Hepatocyte (in vitro differentiated cells): Measurements from ENCODE around the gene SLX4IP. TPM values are rescaled to one million over a fixed set of nuclear protein-coding genes. Genes with fewer than 3 reads are reported as not detected.

Experiments used
- DNase-seq: peaks from one replicate; pipeline ENCODE4 v3.0.0-alpha.2; 2016; ENCODE audit warnings: low spot score
- H2AFZ ChIP-seq: fragments of 200-600 bp; sonication (generic); 2 replicates; pipeline ENCODE4 v1.6.0; 2016; ENCODE audit warnings: antibody characterized with exemption, mild to moderate bottlenecking
- H3K27ac ChIP-seq: fragments of 200-600 bp; sonication (generic); 2 replicates; pipeline ENCODE4 v1.5.1; 2016; ENCODE audit warnings: mild to moderate bottlenecking
- H3K27me3 ChIP-seq: fragments of 200-600 bp; sonication (generic); 2 replicates; pipeline ENCODE4 v1.6.1; 2016
- H3K36me3 ChIP-seq: fragments of 200-600 bp; sonication (generic); replicated peaks from 2 replicates; pipeline ENCODE4 v1.5.1; 2016; ENCODE audit warnings: low read depth; ENCODE audit not compliant: insufficient read depth
- H3K4me1 ChIP-seq: fragments of 200-600 bp; sonication (generic); 2 replicates; pipeline ENCODE4 v1.5.1; 2016; ENCODE audit warnings: mild to moderate bottlenecking, moderate library complexity; ENCODE audit not compliant: insufficient read depth
- H3K4me2 ChIP-seq: fragments of 200-600 bp; sonication (generic); 2 replicates; pipeline ENCODE4 v1.6.0; 2016
- H3K4me3 ChIP-seq: fragments of 200-600 bp; sonication (generic); 2 replicates; pipeline ENCODE4 v1.5.1; 2016; ENCODE audit warnings: mild to moderate bottlenecking
- H3K79me2 ChIP-seq: fragments of 200-600 bp; sonication (generic); 2 replicates; pipeline ENCODE4 v1.6.0; 2017; ENCODE audit warnings: mild to moderate bottlenecking
- H3K9me2 ChIP-seq: fragments of 200-600 bp; sonication (generic); replicated peaks from 2 replicates; pipeline ENCODE4 v1.6.0; 2017; ENCODE audit warnings: mild to moderate bottlenecking; ENCODE audit not compliant: insufficient read depth
- H3K9me3 ChIP-seq: fragments of 200-600 bp; sonication (generic); 2 replicates; pipeline ENCODE4 v1.5.1; 2016; ENCODE audit warnings: low read depth, mild to moderate bottlenecking
- H4K20me1 ChIP-seq: fragments of 200-600 bp; sonication (generic); 2 replicates; pipeline ENCODE4 v1.6.0; 2016; ENCODE audit warnings: mild to moderate bottlenecking; ENCODE audit not compliant: insufficient read depth, poor library complexity, severe bottlenecking
- CTCF ChIP-seq: fragments of 200-600 bp; sonication (generic); IDR thresholded peaks from 2 replicates; pipeline ENCODE4 v1.5.1; 2016; ENCODE audit warnings: antibody characterized with exemption, mild to moderate bottlenecking; ENCODE audit not compliant: poor library complexity
- EZH2 ChIP-seq: fragments of 200-600 bp; sonication (generic); IDR thresholded peaks from 2 replicates; pipeline ENCODE4 v1.6.1; 2016; ENCODE audit warnings: antibody characterized with exemption, mild to moderate bottlenecking, borderline replicate concordance
- EZH2phosphoT487 ChIP-seq: fragments of 200-600 bp; sonication (generic); IDR thresholded peaks from one replicate; pipeline ENCODE4 v1.6.1; 2018; ENCODE audit warnings: antibody characterized with exemption, mild to moderate bottlenecking, low read depth, moderate library complexity; ENCODE audit not compliant: unreplicated experiment, severe bottlenecking
- WGBS: methylation state at CpG from one replicate; pipeline ENCODE4 v1.1.6; 2016; ENCODE audit warnings: low lambda C conversion rate; ENCODE audit errors: missing lambda C conversion rate; 5-methylcytosine and 5-hydroxymethylcytosine counted together
- polyA plus RNA-seq: library from polyadenylated mRNA; unstranded; fragments of >200 nt; fragmentation: Nextera tagmentation; extraction: Ambion mirVana; gene quantifications from 2 replicates; pipeline ENCODE4 v1.2.1, GENCODE V29; 2016
- total RNA-seq: library from RNA; depleted of rRNA; stranded (reverse); fragments of >200 nt; gene quantifications from 2 replicates; pipeline ENCODE4 v1.2.3, GENCODE V29; 2014

SLX4IP gene
- total and polyA plus RNA-seq, 2 experiments from 2014 or later, result 2.9 to 5.7 TPM

GRCh38 chr20:10644458-10645204 lies 209.5 kb downstream of the SLX4IP start:
- WGBS, result 70% methylated on average over 14 of the region's 14 CpGs
- H3K27ac ChIP-seq, result no peak overlapping the region
- no peak for DNase-seq
- H3K4me3 ChIP-seq, result no peak overlapping the region
- no peaks in the 10 kb centered on the region for H3K9me2 ChIP-seq
- H3K4me1 ChIP-seq, result peaks cover 6% of the 10 kb centered on the region
- H3K79me2 ChIP-seq, result peaks cover 5% of the 10 kb centered on the region
- no peak overlapping the region for H2AFZ ChIP-seq
- TF ChIP-seq EZH2, result no peak
- no peak for TF ChIP-seq EZH2phosphoT487
- no peaks in the 10 kb centered on the region for H3K27me3 ChIP-seq
- peaks cover 3% of the 10 kb centered on the region for H3K36me3 ChIP-seq
- H3K9me3 ChIP-seq, result no peaks in the 10 kb centered on the region
- H3K4me2 ChIP-seq, result no peak overlapping the region
- H4K20me1 ChIP-seq, result peaks cover 3% of the 10 kb centered on the region

- Histone ChIP-seq H2AFZ (no peak overlapping the region), H3K36me3 (peaks cover 3% of the 10 kb centered on the region), H3K4me2 (no peak overlapping the region), H4K20me1 (peaks cover 3% of the 10 kb centered on the region), H3K27ac (no peak overlapping the region), H3K4me3 (no peak overlapping the region), H3K4me1 (peaks cover 6% of the 10 kb centered on the region), H3K9me2 (no peaks in the 10 kb centered on the region), H3K79me2 (peaks cover 5% of the 10 kb centered on the region), H3K27me3 (no peaks in the 10 kb centered on the region), H3K9me3 (no peaks in the 10 kb centered on the region)
- no peak for DNase-seq
- TF ChIP-seq EZH2phosphoT487 (no peak), CTCF (no peak), EZH2 (no peak)
- 79% methylated on average over 10 of the region's 10 CpGs for WGBS
Measured at GRCh38 chr20:10645205-10645570, 210.1 kb downstream of the SLX4IP start.

GRCh38 chr20:10646006-10646405 lies 210.9 kb downstream of the SLX4IP start:
- Histone ChIP-seq H3K4me1 (peaks cover 9% of the 10 kb centered on the region), H3K27me3 (no peaks in the 10 kb centered on the region), H4K20me1 (peaks cover 3% of the 10 kb centered on the region), H3K36me3 (peaks cover 3% of the 10 kb centered on the region), H3K9me3 (no peaks in the 10 kb centered on the region), H3K27ac (no peak overlapping the region), H3K4me3 (no peak overlapping the region), H3K79me2 (peaks cover 5% of the 10 kb centered on the region), H2AFZ (no peak overlapping the region), H3K4me2 (no peak overlapping the region), H3K9me2 (no peaks in the 10 kb centered on the region)
- no peak for TF ChIP-seq CTCF
- no peak for TF ChIP-seq EZH2
- TF ChIP-seq EZH2phosphoT487, result no peak
- 92% methylated on average over 4 of the region's 4 CpGs for WGBS
- DNase-seq, result no peak

- Histone ChIP-seq H3K4me2 (no peak overlapping the region), H3K4me3 (no peak overlapping the region), H3K9me2 (no peaks in the 10 kb centered on the region), H3K27me3 (no peaks in the 10 kb centered on the region), H3K4me1 (peaks cover 10% of the 10 kb centered on the region), H3K36me3 (peaks cover 3% of the 10 kb centered on the region), H2AFZ (no peak overlapping the region), H3K79me2 (peaks cover 5% of the 10 kb centered on the region), H3K9me3 (no peaks in the 10 kb centered on the region), H3K27ac (no peak overlapping the region), H4K20me1 (peaks cover 3% of the 10 kb centered on the region)
- TF ChIP-seq EZH2, result no peak
- TF ChIP-seq CTCF, result no peak
- 98% methylated on average over 8 of the region's 9 CpGs for whole genome bisulfite sequencing
- DNase-seq, result no peak
Measured at GRCh38 chr20:10646886-10647420, 211.8 kb downstream of the SLX4IP start.
